GM12892 (cell line): ENCODE measurements around the gene PYGM.

Experiments used
- POLR2A ChIP-seq: IDR thresholded peaks from 2 replicates; pipeline ENCODE4 v1.6.1; 2011; ENCODE audit warnings: low read depth, low read length, control low read depth
- POLR2AphosphoS5 ChIP-seq: IDR thresholded peaks from 2 replicates; pipeline ENCODE4 v1.6.1; 2011; ENCODE audit warnings: low read depth, low read length, control low read depth
- TAF1 ChIP-seq: IDR thresholded peaks from 2 replicates; pipeline ENCODE4 v1.6.1; 2011; ENCODE audit warnings: low read depth, mild to moderate bottlenecking, control low read depth, low read length, borderline replicate concordance

- TF ChIP-seq POLR2AphosphoS5: no peak
- no peak for TF ChIP-seq TAF1
- no peak for TF ChIP-seq POLR2A
Observed at GRCh38 chr11:64745521-64746328, 14.0 kb downstream of the PYGM start.
